GM12878 (cell line): ENCODE data around the gene FSIP1.

Experiments used
- JUNB ChIP-seq: IDR thresholded peaks from 2 replicates; pipeline ENCODE4 v1.6.1; 2016; ENCODE audit warnings: antibody characterized with exemption, mild to moderate bottlenecking
- YY1 ChIP-seq: IDR thresholded peaks from 2 replicates; pipeline ENCODE4 v1.6.1; 2011; ENCODE audit warnings: low read depth, mild to moderate bottlenecking, low read length
- TF ChIP-seq, protein P1 (sequence below): IDR thresholded peaks from 2 replicates; pipeline ENCODE4 v1.6.1; 2011; ENCODE audit warnings: low read depth, mild to moderate bottlenecking, low read length, moderate library complexity, borderline replicate concordance; ENCODE audit errors: extremely low read depth

DNA sequence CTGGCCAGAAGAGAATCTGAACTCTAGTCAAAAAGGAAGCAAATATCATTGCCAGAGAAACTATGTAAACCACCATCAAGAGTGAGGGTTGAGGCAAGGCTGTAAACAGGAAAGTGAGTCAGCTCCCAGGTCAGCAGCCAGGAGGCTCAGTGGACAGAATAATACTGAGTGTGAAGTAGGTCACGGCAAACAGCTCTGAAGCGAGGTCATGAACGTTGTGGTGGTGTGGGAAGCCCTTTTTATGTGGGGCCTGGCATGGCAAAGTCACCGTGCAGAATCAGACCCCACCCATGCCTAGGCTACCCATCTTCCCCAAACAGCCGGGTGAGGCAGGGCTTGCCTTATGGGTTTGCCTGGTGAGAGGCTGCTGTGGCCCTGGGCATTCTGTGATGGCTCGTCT, 157.8 kb downstream of the FSIP1 start:
- TF ChIP-seq, protein P1, sequence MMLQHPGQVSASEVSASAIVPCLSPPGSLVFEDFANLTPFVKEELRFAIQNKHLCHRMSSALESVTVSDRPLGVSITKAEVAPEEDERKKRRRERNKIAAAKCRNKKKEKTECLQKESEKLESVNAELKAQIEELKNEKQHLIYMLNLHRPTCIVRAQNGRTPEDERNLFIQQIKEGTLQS: no peak
- no peak for TF ChIP-seq YY1
- 0 out of 2 replicates have a peak, but pooled peaks have one; percentile 28 for TF ChIP-seq JUNB
